Ascending aorta (tissue), 2 donors: Measurements from ENCODE around the gene KCNJ11. TPM values are rescaled to one million over a fixed set of nuclear protein-coding genes. Genes with fewer than 3 reads are reported as not detected.

Experiments
- DNase-seq, 2 donors: peaks; one replicate each; pipeline ENCODE4 v3.0.0-alpha.2; 2019; ENCODE audit warnings: low spot score in 2 of 2
- H3K27ac ChIP-seq, 2 donors: fragments of 200-600 bp; sonication (generic); one replicate each; pipeline ENCODE4 v1.5.1; 2016 to 2017; ENCODE audit warnings: mild to moderate bottlenecking in 1 of 2
- H3K27me3 ChIP-seq: fragments of 200-600 bp; sonication (generic); one replicate; pipeline ENCODE4 v1.5.1; 2017
- H3K36me3 ChIP-seq, 2 donors: fragments of 200-600 bp; sonication (generic); one replicate each; pipeline ENCODE4 v1.5.1; 2016
- H3K4me1 ChIP-seq, 2 donors: fragments of 200-600 bp; sonication (generic); one replicate each; pipeline ENCODE4 v1.5.1; 2016 to 2017; ENCODE audit warnings: mild to moderate bottlenecking in 1 of 2
- H3K4me3 ChIP-seq, 2 donors: fragments of 200-600 bp; sonication (generic); one replicate each; pipeline ENCODE4 v1.5.1; 2016 to 2017; ENCODE audit warnings: mild to moderate bottlenecking in 1 of 2
- H3K9me3 ChIP-seq, 2 donors: fragments of 200-600 bp; sonication (generic); one replicate each; pipeline ENCODE4 v1.5.1; 2016
- intact Hi-C: fragments of 100-400 bp; cut with DNase I; formaldehyde crosslinking; loops from one replicate; pipeline ENCODE4 v1.15.1; 2023
- total RNA-seq: library from RNA; depleted of rRNA; stranded (reverse); fragments of >200 nt; gene quantifications from one replicate; pipeline ENCODE4 v1.1.0, GENCODE V29; 2016
- TF ChIP-seq, protein P1 (sequence below), 3 experiments: fragments of 200-600 bp in 2 of 3; fragments of 450-650 bp in 1 of 3; sonication (generic) in 2 of 3; IDR thresholded peaks; one replicate each; pipeline ENCODE4 v1.5.1; 2016 to 2019; ENCODE audit warnings: antibody characterized with exemption in 3 of 3, mild to moderate bottlenecking in 1 of 3, moderate library complexity in 1 of 3

Gene KCNJ11
- total RNA-seq, 1 donor from 2014 or later = not detected

DNA sequence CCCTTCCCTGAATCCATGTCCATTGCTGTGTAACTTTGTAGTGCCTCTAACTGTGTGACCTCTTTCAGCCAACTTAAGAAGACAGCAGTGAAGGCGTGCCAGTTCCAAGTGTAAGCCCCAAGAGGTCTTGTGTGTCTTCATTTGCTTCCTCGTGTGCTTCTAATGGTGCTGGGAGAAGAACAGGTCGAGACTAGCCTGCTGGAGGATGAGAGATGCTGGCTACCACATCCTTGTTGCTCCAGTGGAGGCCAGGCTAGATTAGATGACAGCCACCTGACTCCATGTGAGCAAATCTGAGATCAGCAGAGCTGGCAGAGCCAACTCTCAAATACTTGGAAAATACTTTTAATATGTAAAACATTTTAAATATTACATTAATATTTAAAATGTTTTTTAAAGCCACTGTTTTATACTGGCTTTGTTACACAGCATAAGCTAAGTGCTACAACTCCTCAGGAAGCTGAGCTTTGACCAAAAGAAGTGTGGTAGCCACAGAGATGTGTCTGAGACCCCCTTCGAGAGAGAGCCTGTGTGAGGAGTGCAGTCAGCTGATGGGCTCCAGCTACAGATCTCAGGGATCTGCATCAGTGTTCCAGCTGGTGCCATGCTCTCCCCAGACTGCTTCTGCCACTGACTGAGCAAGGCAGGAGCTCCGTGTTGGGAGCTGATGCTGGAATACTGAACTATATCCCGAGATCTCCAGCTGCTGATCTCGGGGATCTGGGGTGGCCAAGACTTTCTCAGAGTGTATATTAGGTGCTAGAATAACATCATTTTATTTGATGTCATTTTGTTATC lies 8.9 kb downstream of the KCNJ11 start:
- TF ChIP-seq, protein P1, sequence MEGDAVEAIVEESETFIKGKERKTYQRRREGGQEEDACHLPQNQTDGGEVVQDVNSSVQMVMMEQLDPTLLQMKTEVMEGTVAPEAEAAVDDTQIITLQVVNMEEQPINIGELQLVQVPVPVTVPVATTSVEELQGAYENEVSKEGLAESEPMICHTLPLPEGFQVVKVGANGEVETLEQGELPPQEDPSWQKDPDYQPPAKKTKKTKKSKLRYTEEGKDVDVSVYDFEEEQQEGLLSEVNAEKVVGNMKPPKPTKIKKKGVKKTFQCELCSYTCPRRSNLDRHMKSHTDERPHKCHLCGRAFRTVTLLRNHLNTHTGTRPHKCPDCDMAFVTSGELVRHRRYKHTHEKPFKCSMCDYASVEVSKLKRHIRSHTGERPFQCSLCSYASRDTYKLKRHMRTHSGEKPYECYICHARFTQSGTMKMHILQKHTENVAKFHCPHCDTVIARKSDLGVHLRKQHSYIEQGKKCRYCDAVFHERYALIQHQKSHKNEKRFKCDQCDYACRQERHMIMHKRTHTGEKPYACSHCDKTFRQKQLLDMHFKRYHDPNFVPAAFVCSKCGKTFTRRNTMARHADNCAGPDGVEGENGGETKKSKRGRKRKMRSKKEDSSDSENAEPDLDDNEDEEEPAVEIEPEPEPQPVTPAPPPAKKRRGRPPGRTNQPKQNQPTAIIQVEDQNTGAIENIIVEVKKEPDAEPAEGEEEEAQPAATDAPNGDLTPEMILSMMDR (IDR thresholded peaks at IDR 0.05) = no peak
- Histone ChIP-seq H3K27me3 (no peaks in the 10 kb centered on the region), H3K27ac (no peak overlapping the region), H3K4me1 (no peaks in the 10 kb centered on the region), H3K9me3 (no peaks in the 10 kb centered on the region), H3K4me3 (no peak overlapping the region), H3K36me3 (peaks cover 0 to 3% of the 10 kb centered on the region in 2 donors)
- DNase-seq = no peak
- intact Hi-C loops = loop anchor here (10.0 kb wide), 1 partner anchor 595 kb away; no protein-coding TSS in a partner anchor

DNA sequence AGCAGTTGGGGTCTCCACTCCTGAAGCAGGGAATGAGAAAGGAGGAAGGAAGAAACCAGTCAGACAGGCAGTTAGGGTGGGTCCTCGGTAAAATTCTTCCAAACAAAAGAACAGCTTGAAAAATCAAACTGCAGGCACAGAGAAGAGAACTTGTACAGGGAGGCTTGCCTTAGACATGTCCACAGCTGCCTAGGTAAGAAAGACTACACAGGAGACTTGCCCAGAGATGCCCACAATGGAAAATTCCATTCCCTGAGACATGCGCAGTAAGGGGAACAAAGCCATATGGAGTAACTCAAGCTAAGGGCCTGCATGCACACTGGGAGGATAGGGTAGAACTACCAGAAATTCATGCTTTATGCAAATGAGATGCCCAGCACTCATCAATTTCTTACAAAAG lies 9.8 kb downstream of the KCNJ11 start:
- Histone ChIP-seq H3K36me3 (peaks cover 2 to 9% of the 10 kb centered on the region in 2 donors), H3K4me1 (no peaks in the 10 kb centered on the region), H3K9me3 (no peaks in the 10 kb centered on the region), H3K4me3 (no peak overlapping the region), H3K27ac (no peak overlapping the region), H3K27me3 (no peaks in the 10 kb centered on the region)
- intact Hi-C loops = no loop called here
- TF ChIP-seq, protein P1 (IDR thresholded peaks at IDR 0.05) = no peak
- no peak for DNase-seq

DNA sequence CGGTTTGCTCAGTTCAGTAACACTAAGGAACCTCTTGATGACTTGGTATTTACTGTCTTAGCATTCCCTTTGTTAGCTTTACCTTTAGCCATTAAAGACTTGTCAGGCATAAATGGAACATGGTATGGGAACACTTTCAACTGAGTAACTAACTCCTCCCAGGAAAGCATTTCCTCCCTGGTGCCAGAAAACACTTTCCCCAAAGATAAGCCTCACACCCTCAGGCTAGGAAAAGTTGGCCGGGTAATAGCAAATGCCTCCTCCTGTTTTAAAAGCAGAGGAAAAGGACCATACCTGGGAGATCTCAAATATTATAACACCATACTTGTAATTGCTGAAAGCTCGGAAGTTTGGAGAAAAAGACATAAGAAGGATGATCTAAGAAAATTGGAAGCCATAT lies 12.0 kb downstream of the KCNJ11 start:
- Histone ChIP-seq H3K4me1 (no peaks in the 10 kb centered on the region), H3K27ac (no peak overlapping the region), H3K27me3 (no peaks in the 10 kb centered on the region), H3K36me3 (peaks cover 20 to 30% of the 10 kb centered on the region in 2 donors), H3K9me3 (peaks cover 18 to 19% of the 10 kb centered on the region in 2 donors), H3K4me3 (no peak overlapping the region)
- TF ChIP-seq, protein P1 (IDR thresholded peaks at IDR 0.05) = no peak
- DNase-seq = no peak
- intact Hi-C loops = no loop called here

DNA sequence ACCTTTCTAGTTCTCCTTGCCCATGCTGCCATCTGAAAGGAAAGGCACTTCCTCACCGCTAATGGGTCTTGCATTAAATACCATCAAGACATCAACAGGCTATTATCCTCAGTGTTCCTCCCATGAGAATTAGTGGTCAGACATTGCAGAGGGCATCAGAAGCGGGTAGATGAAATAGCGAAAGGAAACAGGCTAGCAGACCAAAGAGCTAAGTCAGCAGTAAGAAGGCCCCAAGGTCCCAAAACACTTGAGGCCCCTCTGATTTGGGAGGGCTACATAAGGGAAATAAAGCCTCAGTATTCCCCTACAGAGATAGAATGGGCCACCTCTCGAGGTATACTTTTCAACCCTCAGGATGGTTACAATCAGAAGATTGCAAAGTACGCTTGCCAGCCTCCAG lies 12.9 kb downstream of the KCNJ11 start:
- peaks cover 27 to 29% of the 10 kb centered on the region in 2 donors for H3K9me3 ChIP-seq
- H3K36me3 ChIP-seq = peaks cover 21 to 40% of the 10 kb centered on the region in 2 donors
- DNase-seq = no peak
- H3K4me1 ChIP-seq = no peaks in the 10 kb centered on the region
- intact Hi-C loops = no loop called here
- H3K4me3 ChIP-seq = no peak overlapping the region
- TF ChIP-seq, protein P1 (IDR thresholded peaks at IDR 0.05) = no peak
- no peaks in the 10 kb centered on the region for H3K27me3 ChIP-seq
- H3K27ac ChIP-seq = no peak overlapping the region

DNA sequence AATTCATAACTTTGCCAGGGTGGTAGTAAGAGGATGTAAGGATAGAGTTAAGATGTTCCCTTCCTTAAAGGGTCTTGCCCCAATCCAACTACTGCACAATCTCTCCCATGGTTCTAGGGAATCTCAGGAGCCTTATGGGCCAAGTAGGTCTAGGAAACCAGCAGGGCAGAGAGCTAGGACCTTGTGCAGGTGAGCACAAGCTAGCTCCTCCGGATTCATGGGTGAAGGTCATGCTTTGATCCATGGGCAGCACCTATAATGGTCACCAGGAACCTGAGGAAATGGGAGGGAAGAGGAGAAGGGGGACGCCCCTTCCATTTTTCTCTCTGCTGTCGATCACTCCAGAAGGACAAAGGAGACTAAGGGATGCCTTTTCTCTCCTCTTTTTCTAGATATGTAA lies 16.8 kb downstream of the KCNJ11 start:
- intact Hi-C loops = no loop called here
- Histone ChIP-seq H3K27me3 (no peaks in the 10 kb centered on the region), H3K9me3 (peaks cover 27 to 49% of the 10 kb centered on the region in 2 donors), H3K4me3 (no peak overlapping the region), H3K4me1 (no peaks in the 10 kb centered on the region), H3K27ac (no peak overlapping the region), H3K36me3 (peaks cover 50 to 79% of the 10 kb centered on the region in 2 donors)
- TF ChIP-seq, protein P1 (IDR thresholded peaks at IDR 0.05) = no peak
- DNase-seq = no peak
